Lung (tissue), 12 donors: Measurements from ENCODE around the gene TAF10. TPM values are rescaled to one million over a fixed set of nuclear protein-coding genes. Genes with fewer than 3 reads are reported as not detected.

Experiments used
- ATAC-seq: fragments of 200-7000 bp; cut with Tn5 transposase; one replicate; pipeline ENCODE4 v1.9.1; 2020; ENCODE audit warnings: moderate number of reproducible peaks; ENCODE audit not compliant: insufficient read depth, low FRiP score
- DNase-seq, 3 donors: peaks; one replicate each; pipeline ENCODE4 v3.0.0-alpha.2; 2013 to 2017
- H3K27ac ChIP-seq, 2 donors: one replicate each; pipeline ENCODE4 v1.5.1; 2013; ENCODE audit warnings: mild to moderate bottlenecking in 2 of 2, moderate library complexity in 2 of 2, control low read depth in 1 of 2, inconsistent platforms in 1 of 2, low read depth in 1 of 2, low read length in 1 of 2
- H3K27me3 ChIP-seq, 3 donors: one replicate each; pipeline ENCODE4 v1.5.1; 2013; ENCODE audit warnings: low read length in 2 of 3; ENCODE audit not compliant: control insufficient read depth in 3 of 3, insufficient read depth in 3 of 3
- H3K36me3 ChIP-seq, 4 donors: one replicate each; pipeline ENCODE4 v1.5.1; 2013; ENCODE audit warnings: low read length in 4 of 4, mild to moderate bottlenecking in 1 of 4, moderate library complexity in 1 of 4; ENCODE audit not compliant: control insufficient read depth in 4 of 4, insufficient read depth in 4 of 4
- H3K4me1 ChIP-seq, 5 donors: one replicate each; pipeline ENCODE4 v1.5.1; 2013; ENCODE audit warnings: low read length in 5 of 5, mild to moderate bottlenecking in 2 of 5, moderate library complexity in 1 of 5; ENCODE audit not compliant: control insufficient read depth in 5 of 5, insufficient read depth in 5 of 5
- H3K4me3 ChIP-seq: one replicate; pipeline ENCODE4 v1.5.1; 2013; ENCODE audit warnings: mild to moderate bottlenecking, control low read depth, moderate library complexity
- H3K9ac ChIP-seq, 2 donors: one replicate each; pipeline ENCODE4 v1.5.1; 2013; ENCODE audit warnings: low read length in 2 of 2, control low read depth in 1 of 2; ENCODE audit not compliant: insufficient read depth in 1 of 2
- H3K9me3 ChIP-seq, 4 donors: one replicate each; pipeline ENCODE4 v1.5.1; 2013; ENCODE audit warnings: low read length in 3 of 4, mild to moderate bottlenecking in 1 of 4, moderate library complexity in 1 of 4; ENCODE audit not compliant: control insufficient read depth in 4 of 4, insufficient read depth in 3 of 4
- CTCF ChIP-seq: IDR thresholded peaks from 2 replicates; pipeline ENCODE4 v1.5.1; 2012; ENCODE audit warnings: mild to moderate bottlenecking; ENCODE audit errors: control extremely low read depth, extremely low read depth
- WGBS, 2 donors: extraction: QIAGEN DNeasy Blood & Tissue Kit; methylation state at CpG; one replicate each; pipeline ENCODE4 v1.1.7; 2013; 5-methylcytosine and 5-hydroxymethylcytosine counted together
- polyA plus RNA-seq, 2 donors: library from polyadenylated mRNA; stranded (reverse); fragments of 200-250 nt; gene quantifications; one replicate each; pipeline ENCODE4 v1.2.1, GENCODE V29; 2013
- total RNA-seq, 2 donors: library from RNA; depleted of rRNA in 1 of 2; stranded (reverse); fragments of >200 nt in 1 of 2; gene quantifications; one replicate each; pipeline ENCODE4 v1.2.1, GENCODE V29; 2014 to 2021
- donor health status: control.
- donor health status: control.
- donor health status: Bipolar disorder and iron deficiency.
- donor health status: healthy.
- donor health status: DM: yes; HTN: yes; CAD: no.

Gene TAF10
- total and polyA plus RNA-seq, 4 donors, result 23.9 to 149 (median 117) TPM

DNA sequence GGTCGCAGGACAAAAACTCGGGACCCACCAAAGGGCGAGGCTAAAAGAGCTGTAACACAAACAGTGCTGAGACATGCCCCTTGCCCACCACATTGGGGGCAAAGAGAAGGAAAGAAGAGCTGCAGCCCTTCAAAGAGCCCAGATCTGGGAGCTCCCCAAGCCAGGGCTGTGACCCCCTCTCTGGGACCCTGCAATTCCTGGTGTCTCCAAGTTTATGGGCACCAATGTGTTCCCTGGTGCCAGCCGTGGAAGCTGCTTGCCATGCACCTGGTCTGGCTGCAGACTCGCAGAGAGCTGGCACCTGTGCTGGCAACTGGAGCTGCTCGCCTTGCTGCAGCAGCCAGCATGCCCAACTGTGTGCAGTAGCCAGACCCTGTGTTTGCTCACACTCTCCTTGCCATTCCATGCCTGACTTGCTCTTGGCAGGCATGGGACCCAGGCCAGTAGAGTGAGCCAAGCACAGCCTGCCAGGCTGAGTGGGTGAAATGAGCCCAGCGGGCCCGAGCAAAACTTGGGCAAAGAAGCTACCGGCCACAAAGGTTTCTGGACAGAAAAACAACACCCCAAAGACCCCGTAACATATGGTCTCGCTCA lies 24.6 kb downstream of the TAF10 start:
- Histone ChIP-seq H3K9ac (no peak overlapping the region), H3K4me1 (no peaks in the 10 kb centered on the region), H3K27ac (no peak overlapping the region), H3K9me3 (peaks cover 0 to 5% (median 1%) of the 10 kb centered on the region in 4 donors), H3K36me3 (peaks cover 0 to 4% (median 1%) of the 10 kb centered on the region in 4 donors), H3K4me3 (no peak overlapping the region), H3K27me3 (no peaks in the 10 kb centered on the region)
- ATAC-seq (no peak), DNase-seq (no peak)
- WGBS, 2 donors, result 92 to 97% methylated on average over 11 of the region's 11 CpGs
- no peak for TF ChIP-seq CTCF

GRCh38 chr11:6586434-6587359 lies 25.3 kb downstream of the TAF10 start:
- WGBS, 2 donors, result 93 to 95% methylated on average over 25 of the region's 25 CpGs

DNA sequence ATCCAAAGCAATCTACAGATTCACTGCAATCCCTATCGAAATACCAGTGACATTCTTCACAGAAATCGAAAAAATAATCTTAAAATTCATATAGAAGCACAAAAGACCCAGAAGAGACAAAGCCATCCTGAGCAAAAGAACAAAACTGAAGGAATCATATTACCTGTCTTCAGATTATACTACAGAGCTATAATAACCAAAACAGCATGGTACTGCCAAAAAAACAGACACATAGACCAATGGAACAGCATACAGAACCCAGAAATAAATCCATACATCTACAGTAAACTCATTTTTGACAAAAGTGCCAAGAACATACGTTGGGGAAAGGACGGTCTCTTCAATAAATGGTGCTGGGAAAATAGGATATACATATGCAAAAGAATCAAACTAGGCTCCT lies 27.5 kb downstream of the TAF10 start:
- ATAC-seq (no peak), DNase-seq (no peak)
- Histone ChIP-seq H3K4me3 (no peak overlapping the region), H3K36me3 (peaks cover 0 to 5% (median 4%) of the 10 kb centered on the region in 4 donors), H3K27ac (no peak overlapping the region), H3K4me1 (no peaks in the 10 kb centered on the region), H3K9me3 (peaks cover 0 to 5% (median 1%) of the 10 kb centered on the region in 4 donors), H3K9ac (no peak overlapping the region), H3K27me3 (no peaks in the 10 kb centered on the region)
- 94 to 98% methylated on average over 4 of the region's 4 CpGs for WGBS, 2 donors
- TF ChIP-seq CTCF, result no peak

More at GRCh38 chr11:6586434-6587359, 25.3 kb downstream of the TAF10 start:
- peak; percentile 2 for ATAC-seq
- Histone ChIP-seq H3K4me1 (no peaks in the 10 kb centered on the region), H3K9me3 (peaks cover 0 to 5% (median 1%) of the 10 kb centered on the region in 4 donors), H3K36me3 (peaks cover 0 to 1% (median under 1%) of the 10 kb centered on the region in 4 donors), H3K4me3 (no peak overlapping the region), H3K27ac (no peak overlapping the region), H3K9ac (no peak overlapping the region), H3K27me3 (no peaks in the 10 kb centered on the region)
- no peak for TF ChIP-seq CTCF
- DNase-seq, result no peak
